Effector memory CD4-positive, alpha-beta T cell (primary cell): ENCODE data around the gene LGALS12.
A peak's percentile ranks its signal among the peaks of the same experiment; 100 is the strongest.
"Not testable (repeated sequence)": the region's sequence is repeated elsewhere in the genome, so short reads cannot be mapped to it uniquely, and the experiment has no call there.

Experiments
- DNase-seq, 3 donors: peaks; one replicate each; pipeline ENCODE4 v3.0.0-alpha.2; 2020
- H3K27ac ChIP-seq: 2 replicates; pipeline ENCODE4 v1.7.0; 2013; ENCODE audit warnings: mild to moderate bottlenecking, low read length, moderate library complexity; ENCODE audit not compliant: insufficient read depth, poor library complexity, severe bottlenecking
- H3K27me3 ChIP-seq: replicated peaks from 2 replicates; pipeline ENCODE4 v1.7.0; 2013; ENCODE audit warnings: mild to moderate bottlenecking, low read length; ENCODE audit not compliant: insufficient read depth, control insufficient read depth, poor library complexity, severe bottlenecking
- H3K36me3 ChIP-seq: 2 replicates; pipeline ENCODE4 v1.7.0; 2013; ENCODE audit warnings: mild to moderate bottlenecking, low read length, moderate library complexity; ENCODE audit not compliant: control insufficient read depth, insufficient read depth
- H3K4me1 ChIP-seq: 2 replicates; pipeline ENCODE4 v1.7.0; 2013; ENCODE audit warnings: low read length, mild to moderate bottlenecking; ENCODE audit not compliant: control insufficient read depth, insufficient read depth, poor library complexity, severe bottlenecking
- H3K4me3 ChIP-seq: 2 replicates; pipeline ENCODE4 v1.7.0; 2013; ENCODE audit warnings: low read length, low read depth, mild to moderate bottlenecking; ENCODE audit not compliant: insufficient read depth, poor library complexity, severe bottlenecking
- H3K9me3 ChIP-seq: 2 replicates; pipeline ENCODE4 v1.7.0; 2013; ENCODE audit warnings: mild to moderate bottlenecking, low read length, moderate library complexity; ENCODE audit not compliant: control insufficient read depth

The LGALS12 gene

GRCh38 chr11:63542506-63542905, 36.6 kb downstream of the LGALS12 start:
- H3K4me3 ChIP-seq, DNase-seq, H3K27ac ChIP-seq, H3K9me3 ChIP-seq, H3K27me3 ChIP-seq: not testable (repeated sequence)
- H3K4me1 ChIP-seq: peaks cover 20% of the 10 kb centered on the region
- H3K36me3 ChIP-seq: peaks cover 40% of the 10 kb centered on the region

- Histone ChIP-seq H3K27ac (no peak overlapping the region), H3K4me1 (peaks cover 7% of the 10 kb centered on the region), H3K27me3 (no peaks in the 10 kb centered on the region), H3K4me3 (no peak overlapping the region), H3K9me3 (no peaks in the 10 kb centered on the region), H3K36me3 (peaks cover 40% of the 10 kb centered on the region)
- DNase-seq: no peak
These were observed 37.8 kb downstream of the LGALS12 start for GRCh38 chr11:63543711-63544110.

- DNase-seq: no peak
These were observed 41.2 kb downstream of the LGALS12 start for GRCh38 chr11:63547061-63547460.

GRCh38 chr11:63548178-63548577, 42.3 kb downstream of the LGALS12 start:
- no peak for DNase-seq
- Histone ChIP-seq H3K9me3 (no peaks in the 10 kb centered on the region), H3K36me3 (peaks cover 35% of the 10 kb centered on the region), H3K27me3 (no peaks in the 10 kb centered on the region), H3K4me3 (no peak overlapping the region), H3K4me1 (peaks cover 8% of the 10 kb centered on the region), H3K27ac (no peak overlapping the region)

More at GRCh38 chr11:63547061-63547460, 41.2 kb downstream of the LGALS12 start:
- peaks cover 35% of the 10 kb centered on the region for H3K36me3 ChIP-seq
- no peaks in the 10 kb centered on the region for H3K27me3 ChIP-seq
- no peak overlapping the region for H3K27ac ChIP-seq
- no peaks in the 10 kb centered on the region for H3K9me3 ChIP-seq
- no peak overlapping the region for H3K4me3 ChIP-seq
- no peaks in the 10 kb centered on the region for H3K4me1 ChIP-seq

GRCh38 chr11:63549411-63549810, 43.5 kb downstream of the LGALS12 start:
- H3K4me3 ChIP-seq: no peak overlapping the region
- H3K9me3 ChIP-seq: no peaks in the 10 kb centered on the region
- no peak overlapping the region for H3K27ac ChIP-seq
- DNase-seq: no peak
- no peaks in the 10 kb centered on the region for H3K27me3 ChIP-seq
- peaks cover 20% of the 10 kb centered on the region for H3K4me1 ChIP-seq
- peaks cover 28% of the 10 kb centered on the region for H3K36me3 ChIP-seq

- not testable (repeated sequence) for H3K27me3 ChIP-seq, H3K4me3 ChIP-seq, DNase-seq, H3K9me3 ChIP-seq, H3K27ac ChIP-seq
- Histone ChIP-seq H3K36me3 (peaks cover 20% of the 10 kb centered on the region), H3K4me1 (peaks cover 22% of the 10 kb centered on the region)
These were observed 44.3 kb downstream of the LGALS12 start for GRCh38 chr11:63550156-63550700.

- Histone ChIP-seq H3K27ac (peak overlapping the region; percentile 13), H3K27me3 (no peaks in the 10 kb centered on the region), H3K9me3 (no peaks in the 10 kb centered on the region), H3K4me1 (peaks cover 22% of the 10 kb centered on the region), H3K36me3 (peaks cover 10% of the 10 kb centered on the region), H3K4me3 (peak overlapping the region; percentile 18)
- no peak for DNase-seq
These were observed 45.4 kb downstream of the LGALS12 start for GRCh38 chr11:63551091-63551888.

- no peak overlapping the region for H3K4me3 ChIP-seq
- H3K36me3 ChIP-seq: peaks cover 6% of the 10 kb centered on the region
- DNase-seq: no peak
- no peaks in the 10 kb centered on the region for H3K9me3 ChIP-seq
- H3K27me3 ChIP-seq: no peaks in the 10 kb centered on the region
- H3K4me1 ChIP-seq: peaks cover 22% of the 10 kb centered on the region
- peak overlapping the region; percentile 13 for H3K27ac ChIP-seq
These were observed 46.0 kb downstream of the LGALS12 start for GRCh38 chr11:63551889-63552266.

- Histone ChIP-seq H3K27ac (no peak overlapping the region), H3K4me3 (no peak overlapping the region), H3K4me1 (peaks cover 22% of the 10 kb centered on the region), H3K9me3 (no peaks in the 10 kb centered on the region), H3K27me3 (no peaks in the 10 kb centered on the region), H3K36me3 (no peaks in the 10 kb centered on the region)
- DNase-seq: no peak
These were observed 47.0 kb downstream of the LGALS12 start for GRCh38 chr11:63552921-63553320.

GRCh38 chr11:63553759-63554158, 47.9 kb downstream of the LGALS12 start:
- Histone ChIP-seq H3K27ac (peak overlapping the region; percentile 63), H3K27me3 (no peaks in the 10 kb centered on the region), H3K4me3 (peak overlapping the region; percentile 24), H3K9me3 (no peaks in the 10 kb centered on the region), H3K4me1 (peaks cover 22% of the 10 kb centered on the region), H3K36me3 (no peaks in the 10 kb centered on the region)
- DNase-seq: peak in 2 of 3 donors; percentile 36 to 39
